Measurements from ENCODE around the gene SPECC1L.

- TF ChIP-seq EP300 (IDR thresholded peaks at IDR 0.05): no peak
- TF ChIP-seq POLR2A (IDR thresholded peaks at IDR 0.05): no peak
Observed at GRCh38 chr22:24367841-24368240, 97.2 kb downstream of the SPECC1L start.
